GM19240 (cell line): ENCODE results near the gene PCBP3.
"Not testable (repeated sequence)": the region's sequence is repeated elsewhere in the genome, so short reads cannot be mapped to it uniquely, and the experiment has no call there.

Experiments used
- DNase-seq: peaks from one replicate; pipeline ENCODE4 v3.0.0; 2011; ENCODE audit warnings: low spot score; ENCODE audit not compliant: insufficient read length

PCBP3 gene

DNA sequence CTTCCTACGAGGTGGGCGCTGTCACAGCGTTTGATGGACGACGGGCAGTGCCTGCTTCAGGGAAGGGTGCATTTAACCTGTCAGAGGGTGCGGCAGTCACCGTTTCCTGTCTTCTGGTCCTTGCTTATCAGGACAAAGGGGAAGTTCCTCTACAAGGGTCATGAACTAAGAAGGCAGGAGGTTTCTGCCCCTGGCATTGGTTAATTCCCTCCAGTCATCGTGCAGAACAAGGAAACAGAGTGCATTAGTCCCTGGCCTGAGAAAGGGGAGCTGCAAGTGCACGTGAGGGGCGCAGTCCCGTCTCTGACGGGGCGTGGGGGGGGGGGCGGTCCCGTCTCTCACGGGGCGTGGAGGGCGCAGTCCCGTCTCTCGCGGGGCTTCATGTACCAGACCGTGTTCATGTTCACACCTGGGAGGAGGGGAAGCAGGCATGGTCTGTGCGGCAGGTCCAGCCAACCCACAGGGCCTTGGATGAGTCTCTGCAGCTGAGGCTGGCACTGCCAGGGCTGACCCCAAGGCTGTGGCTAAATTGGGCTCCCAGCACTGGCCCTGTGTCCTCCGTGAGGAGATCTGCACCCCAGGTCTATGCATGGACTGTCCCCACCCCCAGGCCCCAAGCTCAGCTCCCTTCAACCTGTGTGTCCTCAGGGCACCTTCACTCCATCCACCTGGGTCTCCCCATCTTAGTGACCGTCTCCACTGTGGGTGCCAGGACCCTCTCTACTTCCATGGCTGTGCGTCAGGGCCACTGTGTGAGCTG lies 248.8 kb downstream of the PCBP3 start:
- DNase-seq: no peak

DNA sequence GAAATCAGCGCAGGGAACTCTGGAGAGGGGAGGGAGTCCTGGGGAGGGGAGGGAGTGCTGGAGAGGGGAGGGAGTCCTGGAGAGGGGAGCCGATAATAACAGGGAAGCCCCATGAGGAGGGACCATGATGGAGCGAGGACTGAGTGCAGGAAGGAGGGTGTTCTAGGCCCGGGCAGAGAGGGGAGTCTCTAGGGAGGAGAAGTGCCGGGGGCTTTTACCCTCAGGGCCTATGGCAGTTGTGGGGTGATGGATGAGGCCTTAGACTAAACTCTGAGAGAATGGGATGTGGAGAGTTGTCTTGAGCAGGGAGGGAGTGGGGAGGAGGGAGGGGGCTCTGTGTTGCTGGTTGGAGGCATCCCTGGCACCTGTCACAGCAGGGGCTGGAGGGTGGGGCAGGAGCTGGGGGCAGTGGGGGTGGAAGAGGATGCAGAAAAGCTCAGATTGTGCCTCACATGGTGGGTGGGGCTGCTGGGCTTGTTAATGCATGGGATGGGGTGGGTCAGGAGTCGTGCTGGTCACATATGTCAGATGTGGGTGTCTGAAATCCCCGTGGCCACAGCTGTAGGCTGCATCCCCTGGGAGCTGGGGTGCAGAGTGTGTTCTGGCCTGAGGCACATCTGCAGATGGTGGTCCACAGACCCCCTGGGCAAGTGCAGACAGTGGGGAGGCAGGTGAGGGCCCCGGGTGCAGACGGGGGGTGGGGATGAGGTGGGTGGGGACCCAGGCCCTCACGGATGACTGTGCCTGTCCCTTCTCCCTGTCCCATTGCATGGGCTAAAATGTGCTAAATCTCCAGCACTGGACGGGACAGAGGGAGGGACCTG lies 249.6 kb downstream of the PCBP3 start:
- DNase-seq: no peak

DNA sequence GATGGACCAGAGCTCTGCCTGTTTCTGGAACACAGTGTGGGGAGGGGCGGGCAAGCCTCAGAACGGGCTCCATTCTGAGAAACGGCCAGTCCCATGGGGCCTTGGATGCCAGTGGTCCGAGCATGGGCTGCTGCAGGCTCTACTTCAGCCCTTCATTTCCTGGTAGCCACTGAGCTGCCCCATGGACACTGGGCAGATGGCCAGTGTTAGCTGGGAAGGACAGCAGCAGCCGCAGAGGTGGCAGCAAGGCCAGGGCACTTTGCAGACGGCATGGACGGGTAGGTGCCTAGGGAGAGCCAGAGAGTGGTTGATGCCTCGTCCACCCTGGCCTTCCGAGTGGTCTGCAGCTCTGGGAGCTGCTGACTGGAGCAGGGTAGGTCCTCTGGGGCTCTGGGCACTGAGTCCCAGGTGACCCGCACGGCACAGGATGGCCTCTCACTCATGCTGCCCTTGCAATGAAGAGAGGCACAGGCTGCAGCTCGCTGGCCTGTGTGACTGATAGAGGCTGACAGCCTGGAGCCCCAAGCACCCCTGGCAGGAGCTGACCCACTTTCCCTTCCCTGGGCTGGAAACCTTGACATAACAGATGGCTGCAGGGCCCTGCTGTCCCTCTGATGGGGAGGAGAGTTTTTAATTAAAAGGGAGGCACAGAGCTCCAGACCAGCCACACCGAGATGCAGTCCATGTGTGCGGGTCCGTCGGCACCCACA lies 250.4 kb downstream of the PCBP3 start:
- no peak for DNase-seq

DNA sequence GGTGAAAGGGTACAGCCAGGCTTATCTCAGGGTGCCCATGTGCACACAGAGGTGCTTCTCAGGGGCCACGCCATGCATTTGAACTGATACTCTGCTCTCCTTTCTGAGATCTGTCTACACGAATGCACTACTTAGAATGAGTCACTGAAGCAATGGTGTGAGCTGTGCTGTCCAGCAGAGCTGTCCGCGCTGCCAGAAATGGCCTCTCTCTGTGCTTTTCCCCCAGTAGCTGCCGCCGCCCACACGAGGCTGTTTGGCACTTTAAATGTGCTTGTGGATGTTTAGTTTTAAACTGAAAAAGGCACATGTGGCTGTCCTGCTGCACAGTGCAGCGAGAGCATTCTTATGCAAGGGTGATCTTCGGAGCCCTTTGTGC lies 250.9 kb downstream of the PCBP3 start:
- DNase-seq: no peak

DNA sequence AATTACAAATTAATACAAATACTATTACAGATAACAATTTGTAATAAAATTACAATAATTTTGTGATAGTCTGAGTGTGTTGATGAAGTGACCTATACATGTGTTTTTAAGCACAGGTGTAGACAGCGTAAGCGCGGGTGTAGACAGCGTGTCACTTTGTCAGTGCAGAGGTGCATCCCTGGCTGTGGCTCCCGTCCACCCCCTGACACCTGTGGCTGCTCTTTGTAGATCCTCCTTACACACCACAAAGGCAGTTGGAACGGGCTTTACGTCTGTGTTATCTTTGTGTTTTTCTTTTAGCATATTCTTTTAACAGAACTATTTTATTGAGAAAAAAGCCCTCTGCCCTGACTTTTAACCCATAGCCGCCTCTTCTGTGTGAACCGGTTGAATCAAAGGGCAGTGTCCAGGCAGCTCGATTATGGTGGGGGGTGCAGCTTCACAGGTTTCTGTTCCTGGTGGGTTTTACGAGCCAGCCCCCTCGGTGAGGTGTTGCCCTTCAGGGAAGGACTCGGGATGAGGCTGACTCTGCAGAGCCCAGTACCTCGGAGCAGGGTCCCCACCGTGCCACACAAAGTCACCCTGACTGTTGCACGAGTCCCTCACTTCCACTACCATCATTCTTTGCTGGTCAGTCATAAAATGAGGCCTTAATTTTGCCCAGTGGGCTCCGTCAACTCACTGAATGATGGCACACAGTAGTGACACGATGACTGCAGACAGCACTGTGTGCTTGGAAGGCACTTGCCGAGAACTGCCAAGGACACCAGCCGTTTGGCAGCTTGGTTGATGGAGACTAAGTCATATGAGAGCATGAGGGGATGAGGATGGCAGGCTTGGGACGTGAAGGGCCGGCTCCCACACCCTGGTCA lies 251.6 kb downstream of the PCBP3 start:
- no peak for DNase-seq

DNA sequence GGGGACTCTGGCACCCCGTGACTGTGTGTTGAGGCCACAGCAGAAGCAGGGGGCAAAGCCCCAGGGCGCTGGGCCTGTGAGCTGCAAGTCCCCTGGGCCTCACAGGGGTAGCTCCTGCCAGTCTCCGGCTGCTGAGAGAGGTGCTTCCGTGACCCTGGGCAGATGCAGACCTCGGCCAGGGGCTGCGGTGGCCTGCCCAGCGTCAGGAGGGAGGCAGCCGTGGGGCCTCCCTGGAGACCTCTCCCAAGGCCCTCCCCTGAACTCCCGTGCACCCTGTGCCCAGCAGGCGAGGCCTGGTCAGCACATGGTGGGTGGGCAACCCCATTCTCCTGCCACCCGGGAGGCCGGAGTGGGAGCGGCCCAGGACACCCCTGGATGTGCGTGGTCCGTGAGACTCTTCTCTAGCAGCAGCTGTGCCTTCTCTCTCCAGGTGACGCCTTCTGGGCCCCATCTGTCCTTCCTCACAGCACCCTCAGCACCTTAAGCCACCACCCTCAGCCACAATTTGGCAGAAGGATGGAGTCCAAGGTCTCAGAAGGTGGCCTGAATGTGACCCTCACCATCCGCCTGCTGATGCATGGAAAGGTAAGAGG lies 252.3 kb downstream of the PCBP3 start:
- DNase-seq: no peak

DNA sequence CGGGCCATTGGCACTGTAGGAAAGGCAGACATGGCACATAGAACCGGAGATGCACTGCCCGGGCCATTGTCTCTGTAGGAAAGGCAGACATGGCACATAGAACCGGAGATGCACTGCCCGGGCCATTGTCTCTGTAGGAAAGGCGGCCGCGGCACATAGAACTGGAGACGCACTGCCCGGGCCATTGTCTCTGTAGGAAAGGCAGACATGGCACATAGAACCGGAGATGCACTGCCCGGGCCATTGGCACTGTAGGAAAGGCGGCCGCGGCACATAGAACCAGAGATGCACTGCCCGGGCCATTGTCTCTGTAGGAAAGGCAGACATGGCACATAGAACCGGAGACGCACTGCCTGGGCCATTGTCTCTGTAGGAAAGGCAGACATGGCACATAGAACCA lies 252.9 kb downstream of the PCBP3 start:
- not testable (repeated sequence) for DNase-seq

DNA sequence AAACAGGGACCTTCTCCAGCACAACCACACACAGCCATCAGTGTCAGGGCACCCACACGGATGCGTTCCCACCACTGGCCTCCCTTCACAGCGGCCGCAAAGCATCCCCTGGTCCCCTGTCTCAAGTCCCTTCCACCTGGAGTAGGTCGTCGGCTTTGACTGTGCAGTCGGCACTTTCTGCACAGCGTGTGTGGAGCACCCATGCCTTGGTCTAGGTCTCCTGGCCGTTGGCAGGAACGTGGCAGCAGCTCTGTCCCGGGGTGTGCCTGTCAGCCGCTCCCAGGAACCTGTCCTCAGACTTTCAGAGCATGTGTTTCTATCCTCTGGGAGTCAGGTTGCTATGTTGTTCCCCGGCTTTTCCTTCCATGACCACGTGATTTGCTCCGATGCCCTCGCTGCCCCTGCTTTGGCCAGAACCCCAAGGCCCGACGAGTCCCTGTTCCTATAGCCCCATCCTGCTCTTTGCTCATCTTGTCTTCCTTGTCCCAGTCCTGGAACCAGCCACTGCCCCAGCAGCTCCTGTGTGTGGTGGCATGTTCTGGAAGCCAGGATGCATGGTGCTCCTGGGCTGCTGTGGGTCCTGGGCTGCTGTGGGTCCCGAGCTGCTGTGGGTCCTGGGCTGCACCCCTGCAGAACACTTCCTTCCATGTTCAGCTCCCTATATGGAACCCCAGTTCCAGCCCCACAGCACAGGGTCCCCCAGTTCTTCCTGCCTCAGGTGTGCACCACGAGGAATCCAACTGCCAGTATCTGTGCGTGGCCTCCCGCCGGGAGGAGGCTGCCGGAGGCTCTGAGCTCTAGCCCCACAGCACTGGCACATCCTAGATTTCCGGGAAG lies 253.9 kb downstream of the PCBP3 start:
- DNase-seq: no peak

DNA sequence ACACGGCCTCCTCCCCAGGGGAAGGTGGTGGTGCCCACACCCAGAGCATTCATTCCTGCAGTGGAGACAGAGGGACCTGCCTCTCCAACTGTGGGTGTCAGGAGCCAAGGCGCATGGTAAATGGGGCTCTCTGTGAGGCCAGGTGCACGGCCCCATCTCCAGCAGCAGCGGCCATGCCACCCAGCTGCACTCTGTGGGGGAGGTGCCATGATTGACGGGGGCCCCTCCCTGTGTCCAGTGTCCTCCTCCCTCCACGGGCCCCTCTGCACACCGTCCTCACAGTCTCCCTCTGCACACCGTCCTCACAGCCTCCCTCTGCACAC lies 254.5 kb downstream of the PCBP3 start:
- DNase-seq: no peak

DNA sequence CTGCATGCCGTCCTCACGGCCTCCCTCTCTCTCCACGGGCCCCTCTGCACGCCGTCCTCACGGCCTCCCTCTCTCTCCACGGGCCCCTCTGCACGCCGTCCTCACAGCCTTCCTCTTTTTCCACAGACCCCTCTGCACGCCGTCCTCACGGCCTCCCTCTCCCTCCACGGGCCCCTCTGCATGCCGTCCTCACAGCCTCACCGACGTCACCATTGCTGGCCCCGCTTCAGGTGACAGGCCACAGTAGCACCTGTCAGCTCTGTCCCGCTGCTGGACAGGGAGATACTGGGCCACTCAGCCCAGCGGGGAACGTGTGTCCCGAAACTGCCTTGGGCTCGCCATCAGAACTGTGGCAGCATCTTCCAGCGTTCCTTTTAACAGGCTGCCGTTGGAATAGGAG lies 255.3 kb downstream of the PCBP3 start:
- no peak for DNase-seq

DNA sequence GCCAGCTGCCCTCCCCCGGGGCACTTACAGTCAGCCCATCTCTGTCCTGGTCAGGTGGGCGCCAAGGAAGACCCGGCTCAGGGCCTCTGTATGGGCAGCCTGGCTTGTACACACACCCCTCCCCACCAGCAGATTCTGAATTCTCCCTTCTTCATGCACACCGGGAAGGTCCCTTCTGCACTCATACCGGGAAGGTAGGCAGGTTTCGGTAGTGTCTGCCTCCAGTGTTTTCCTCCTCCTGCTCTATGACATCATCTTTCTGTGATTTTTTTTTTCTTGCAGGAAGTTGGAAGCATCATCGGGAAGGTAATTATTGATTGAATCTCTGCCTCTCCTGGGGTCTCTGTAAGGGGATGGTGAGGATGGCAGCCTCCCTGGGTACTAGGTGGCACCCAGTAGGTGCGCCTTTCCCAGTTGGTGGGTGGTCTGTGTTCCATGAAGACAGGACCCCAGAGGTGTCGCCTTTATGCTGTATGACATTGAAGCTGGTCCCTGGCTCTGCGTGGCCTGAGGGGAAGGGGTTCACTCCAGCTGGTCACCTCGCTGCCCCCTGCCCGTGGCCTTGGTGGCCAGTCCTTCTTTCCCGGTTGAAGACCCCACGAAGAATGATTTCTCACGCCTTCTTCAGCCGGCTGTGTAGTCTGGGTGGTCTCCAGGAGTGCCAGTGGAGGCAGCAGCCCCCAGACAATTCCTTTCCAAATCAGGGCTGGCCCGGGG lies 255.9 kb downstream of the PCBP3 start:
- DNase-seq: no peak

DNA sequence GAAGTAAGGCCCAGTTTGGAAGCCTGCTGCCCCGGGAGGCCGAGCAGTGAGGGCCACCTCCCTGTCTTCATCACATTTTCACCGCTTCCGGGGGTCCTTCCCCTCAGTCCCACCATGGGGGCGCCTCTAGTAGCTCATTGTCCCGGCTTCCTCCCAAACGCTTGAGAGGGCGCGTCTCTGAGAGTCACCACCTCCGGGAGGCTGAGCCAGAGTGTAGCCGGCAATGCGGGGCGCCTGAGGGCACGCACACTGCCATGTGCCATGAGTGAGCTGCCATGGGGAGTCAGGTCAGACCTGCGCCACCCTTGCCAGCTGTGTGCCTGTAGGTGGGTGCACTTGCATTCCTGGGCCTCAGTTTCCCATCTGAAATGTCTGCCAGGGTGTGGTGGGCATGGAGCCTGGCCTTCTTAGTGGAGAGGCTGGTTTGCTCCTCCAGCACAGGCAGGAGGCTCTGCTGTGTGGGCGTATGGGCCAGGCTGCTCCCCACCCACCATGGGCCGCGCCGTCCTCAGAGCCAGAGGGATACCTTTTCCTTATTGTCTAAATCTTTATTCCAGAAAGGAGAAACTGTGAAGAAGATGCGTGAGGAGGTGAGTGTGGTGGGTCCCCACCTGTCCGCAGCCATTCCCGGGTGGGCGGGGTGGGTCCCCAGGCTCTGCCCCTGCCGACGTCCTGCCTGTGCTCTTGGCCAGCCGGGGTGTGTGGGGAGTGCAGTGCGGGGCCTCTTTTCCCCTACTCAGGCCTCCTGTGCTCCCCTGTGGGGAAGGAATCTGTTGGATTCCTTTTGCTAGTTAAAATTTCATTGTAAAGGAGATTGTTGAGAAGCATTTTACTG lies 256.7 kb downstream of the PCBP3 start:
- DNase-seq: no peak

DNA sequence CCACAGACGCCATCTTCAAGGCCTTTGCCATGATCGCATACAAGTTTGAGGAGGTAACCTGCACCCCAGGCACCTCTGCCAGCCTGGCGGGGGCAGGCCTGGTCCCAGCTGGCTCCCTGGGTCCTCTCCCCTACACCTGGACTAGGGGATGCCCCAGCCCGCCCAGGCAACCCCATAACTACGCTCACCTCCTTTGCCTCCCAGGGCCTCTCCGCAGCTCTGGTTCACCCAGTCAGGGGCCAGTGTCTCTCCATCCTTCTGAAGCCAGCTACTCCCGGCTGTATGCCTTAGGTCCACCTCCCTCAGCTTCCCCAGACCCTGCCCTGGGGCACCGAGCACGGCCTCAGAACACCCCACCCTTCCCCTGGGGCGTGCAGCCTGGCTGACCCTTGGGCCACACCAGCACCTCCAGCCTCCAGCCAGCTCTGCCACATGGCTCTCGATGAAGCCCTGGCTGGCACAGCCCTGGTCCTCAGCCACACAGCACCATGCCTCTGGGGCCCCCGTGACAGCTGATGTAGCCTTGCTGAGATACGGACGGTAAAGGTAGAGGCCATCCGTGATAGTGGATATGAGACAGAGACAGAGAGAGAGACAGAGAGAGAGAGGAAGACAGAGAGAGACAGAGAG lies 257.7 kb downstream of the PCBP3 start:
- no peak for DNase-seq

DNA sequence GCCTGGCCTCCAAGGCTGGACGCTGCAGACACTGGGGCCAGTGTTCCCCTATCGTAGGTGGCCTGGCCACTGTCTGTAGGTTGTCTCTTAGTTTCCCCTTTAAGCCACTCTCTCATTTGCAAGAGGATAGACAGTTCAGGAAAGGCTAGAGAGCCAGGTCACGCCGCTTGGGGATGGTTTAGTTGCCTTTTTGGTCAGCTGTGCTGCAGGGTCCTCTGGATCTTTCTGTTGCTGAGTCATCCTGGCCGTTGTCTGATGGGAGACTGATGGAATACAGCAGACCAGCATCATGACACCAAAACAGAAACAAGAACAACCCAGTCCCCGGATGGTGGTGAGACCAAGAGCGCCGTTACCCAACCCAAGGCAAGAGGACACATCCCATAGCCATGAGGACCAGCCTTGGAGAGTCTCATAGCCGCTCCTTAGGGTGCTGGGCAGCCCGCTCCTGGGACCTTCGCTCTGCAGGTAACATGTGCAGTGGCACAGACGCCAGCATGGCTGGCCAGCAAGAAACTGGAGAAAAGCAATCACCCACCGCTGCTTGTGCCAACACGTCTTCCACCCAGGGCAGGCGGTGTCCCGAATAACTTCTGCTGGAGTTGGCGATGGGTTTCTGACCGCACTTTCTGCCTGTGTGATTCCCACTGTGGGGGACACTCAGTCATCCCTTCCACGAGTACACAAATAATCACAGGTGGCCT lies 258.9 kb downstream of the PCBP3 start:
- DNase-seq: no peak

DNA sequence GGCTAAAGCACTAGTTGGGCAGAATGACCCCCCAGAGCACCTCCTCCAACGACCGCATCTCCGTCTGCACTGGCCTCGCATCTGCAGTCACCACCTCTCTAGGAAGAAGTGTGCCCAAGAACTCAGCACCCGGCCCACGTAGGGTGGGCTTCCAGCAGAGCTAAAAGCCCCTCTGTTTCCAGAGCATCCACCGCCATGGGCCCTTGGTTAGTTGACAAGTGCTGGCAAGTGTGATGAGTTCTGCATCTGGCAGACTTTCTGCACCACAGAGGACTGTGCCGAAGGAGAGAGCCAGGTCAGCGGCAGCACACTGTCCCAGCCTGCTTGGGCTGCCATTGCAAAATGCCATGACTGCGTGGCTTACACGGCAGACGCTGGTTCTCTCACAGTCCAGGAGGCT lies 261.7 kb downstream of the PCBP3 start:
- DNase-seq: no peak

DNA sequence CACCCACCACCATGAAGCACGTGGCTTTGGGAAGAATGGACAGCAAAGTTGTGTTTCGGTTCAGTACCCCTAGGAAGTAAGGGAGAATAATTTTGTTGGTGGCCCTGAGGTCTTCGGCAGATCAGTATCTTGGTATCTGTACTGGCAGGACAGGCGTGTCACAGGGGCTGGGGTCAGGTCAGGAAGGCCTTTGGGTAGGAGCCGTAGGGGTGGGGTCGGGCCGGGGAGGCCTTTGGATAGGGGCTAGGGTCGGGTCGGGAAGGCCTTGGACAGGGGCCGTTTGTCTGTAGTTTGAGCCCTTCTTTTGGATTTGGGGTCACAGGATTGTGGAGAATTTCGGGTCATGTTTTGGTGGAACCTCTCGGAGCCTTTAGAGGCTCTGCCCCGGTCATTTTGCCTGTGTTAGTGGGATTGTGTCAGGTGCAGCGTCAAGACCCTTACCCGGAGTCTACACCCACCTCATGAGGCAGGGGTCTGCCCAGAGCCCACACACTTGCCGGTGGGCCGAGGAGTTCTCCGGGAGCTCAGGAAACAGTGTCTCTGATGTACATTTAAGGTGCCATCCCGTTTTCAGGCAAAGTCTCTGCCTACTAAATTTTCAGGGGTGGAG lies 262.8 kb downstream of the PCBP3 start:
- DNase-seq: no peak

DNA sequence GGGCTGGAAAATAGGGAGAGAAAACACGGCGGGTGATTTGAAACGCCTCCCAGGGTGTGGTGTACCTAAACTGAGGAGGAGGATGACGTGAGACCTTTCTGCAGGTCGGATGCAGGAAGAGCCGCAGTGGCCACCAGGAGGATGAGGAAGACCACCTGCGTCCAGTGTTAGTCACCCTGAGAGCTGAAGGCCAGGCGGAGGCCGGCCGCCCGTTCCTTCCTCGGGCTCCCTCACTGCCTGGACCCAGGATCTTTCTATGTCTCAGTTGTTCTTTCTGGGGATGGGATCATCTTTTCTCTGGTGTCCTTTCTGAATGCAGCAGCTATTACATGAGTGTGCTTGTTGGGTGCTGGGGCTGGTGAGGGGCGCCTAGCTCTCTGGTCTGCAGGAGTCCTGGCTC lies 263.3 kb downstream of the PCBP3 start:
- DNase-seq: no peak
